HG03280 (cell line): Measurements from ENCODE around the gene DOCK8.

Experiments
- ATAC-seq: cut with Tn5 transposase; IDR thresholded peaks from one replicate; pipeline ENCODE4 v1.9.1; 2021; ENCODE audit warnings: mild to moderate bottlenecking, moderate library complexity; ENCODE audit not compliant: unreplicated experiment

The DOCK8 gene

GRCh38 chr9:453832-454231, 239.2 kb downstream of the DOCK8 start:
- ATAC-seq, result no peak

- no peak for ATAC-seq
Observed at GRCh38 chr9:456365-456764, 241.7 kb downstream of the DOCK8 start.

GRCh38 chr9:458590-458989, 243.9 kb downstream of the DOCK8 start:
- no peak for ATAC-seq

- no peak for ATAC-seq
Observed at GRCh38 chr9:459491-460444, 245.1 kb downstream of the DOCK8 start.

GRCh38 chr9:462121-462520, 247.5 kb downstream of the DOCK8 start:
- ATAC-seq, result no peak

- ATAC-seq, result no peak
Observed at GRCh38 chr9:462606-463005, 247.9 kb downstream of the DOCK8 start.

GRCh38 chr9:463455-464171, 248.9 kb downstream of the DOCK8 start:
- ATAC-seq, result no peak

GRCh38 chr9:466747-467146, 252.1 kb downstream of the DOCK8 start:
- no peak for ATAC-seq

GRCh38 chr9:468766-469426, 254.2 kb downstream of the DOCK8 start:
- no peak for ATAC-seq

GRCh38 chr9:469672-470551, 255.2 kb downstream of the DOCK8 start:
- ATAC-seq, result peak; percentile 96

- ATAC-seq, result peak; percentile 18
Observed at GRCh38 chr9:470552-471194, 256.0 kb downstream of the DOCK8 start.

GRCh38 chr9:471320-471719, 256.7 kb downstream of the DOCK8 start:
- ATAC-seq, result no peak

GRCh38 chr9:472479-473075, 257.9 kb downstream of the DOCK8 start:
- no peak for ATAC-seq

GRCh38 chr9:477193-477592, 262.5 kb downstream of the DOCK8 start:
- no peak for ATAC-seq

GRCh38 chr9:479304-479970, 264.8 kb downstream of the DOCK8 start:
- no peak for ATAC-seq

- ATAC-seq, result no peak
Observed at GRCh38 chr9:479971-480350, 265.3 kb downstream of the DOCK8 start.

- no peak for ATAC-seq
Observed at GRCh38 chr9:482739-483138, 268.1 kb downstream of the DOCK8 start.

- no peak for ATAC-seq
Observed at GRCh38 chr9:486156-486555, 271.5 kb downstream of the DOCK8 start.

GRCh38 chr9:487429-487828, 272.8 kb downstream of the DOCK8 start:
- ATAC-seq, result no peak
